Stimulated activated CD4-positive, alpha-beta T cell treated with anti-CD3 and anti-CD28 coated beads, Interleukin-2, amount 100 ng/mL, for 24 hours (primary cell): Measurements from ENCODE around the gene IQCC.
"Not testable (repeated sequence)": the region's sequence is repeated elsewhere in the genome, so short reads cannot be mapped to it uniquely, and the experiment has no call there.

ENCODE experiments used
- DNase-seq, 2 donors: peaks; one replicate each; pipeline ENCODE4 v3.0.0-alpha.2; 2020

IQCC gene

GRCh38 chr1:32205401-32206370, at the start of gene IQCC:
TSS of gene IQCC (plus strand) at chr1:32205671. CDS start at chr1:32205682, 11 bp downstream.
- DNase-seq, result peak; percentile 85 to 90

GRCh38 chr1:32159189-32159588, 46.3 kb upstream of the IQCC start:
- no peak for DNase-seq

- no peak for DNase-seq
These were observed 42.1 kb upstream of the IQCC start for GRCh38 chr1:32163405-32163804.

GRCh38 chr1:32165633-32166032, 39.8 kb upstream of the IQCC start:
- not testable (repeated sequence) for DNase-seq

GRCh38 chr1:32170991-32171390, 34.5 kb upstream of the IQCC start:
- DNase-seq, result no peak

GRCh38 chr1:32172621-32173245, 32.7 kb upstream of the IQCC start:
- DNase-seq, result no peak

- no peak for DNase-seq
These were observed 26.9 kb upstream of the IQCC start for GRCh38 chr1:32178380-32179192.

GRCh38 chr1:32179193-32179442, 26.4 kb upstream of the IQCC start:
- no peak for DNase-seq

GRCh38 chr1:32179443-32180185, 25.9 kb upstream of the IQCC start, which contains the start of gene TXLNA:
TSS of gene TXLNA (plus strand) at chr1:32179675. CDS start at chr1:32180346, 671 bp downstream.
- peak; percentile 90 to 93 for DNase-seq

GRCh38 chr1:32180186-32181060, 25.0 kb upstream of the IQCC start:
- DNase-seq, result peak; percentile 45 to 53

GRCh38 chr1:32181065-32181464, 24.4 kb upstream of the IQCC start:
- DNase-seq, result no peak

- DNase-seq, result no peak
These were observed 23.9 kb upstream of the IQCC start for GRCh38 chr1:32181563-32181962.

GRCh38 chr1:32182060-32182459, 23.4 kb upstream of the IQCC start:
- DNase-seq, result no peak

- no peak for DNase-seq
These were observed 20.8 kb upstream of the IQCC start for GRCh38 chr1:32184650-32185049.

- DNase-seq, result no peak
These were observed 19.4 kb upstream of the IQCC start for GRCh38 chr1:32186077-32186476.

GRCh38 chr1:32186491-32186890, 19.0 kb upstream of the IQCC start:
- no peak for DNase-seq

- no peak for DNase-seq
These were observed 17.6 kb upstream of the IQCC start for GRCh38 chr1:32187850-32188249.

- DNase-seq, result no peak
These were observed 13.1 kb upstream of the IQCC start for GRCh38 chr1:32192220-32192948.

GRCh38 chr1:32194984-32195383, 10.5 kb upstream of the IQCC start:
- no peak for DNase-seq

GRCh38 chr1:32195531-32195930, 9.9 kb upstream of the IQCC start:
- no peak for DNase-seq
